GM12865 (cell line): ENCODE results near the gene TROAP.

Experiments
- DNase-seq: peaks from one replicate; pipeline ENCODE4 v3.0.0; 2010; ENCODE audit warnings: low read depth
- H3K4me3 ChIP-seq: 2 replicates; pipeline ENCODE4 v1.5.1; 2011; ENCODE audit warnings: mild to moderate bottlenecking, low read depth, low read length, control low read depth
- TF ChIP-seq, protein P1 (sequence below): IDR thresholded peaks from 2 replicates; pipeline ENCODE4 v1.5.1; 2011; ENCODE audit warnings: low read length, control low read depth, low read depth, inconsistent platforms; ENCODE audit not compliant: insufficient read depth; ENCODE audit errors: missing control alignments

The TROAP gene

GRCh38 chr12:49296034-49296835 is 26.8 kb upstream of the TROAP start:
- no peak overlapping the region for H3K4me3 ChIP-seq
- TF ChIP-seq, protein P1, sequence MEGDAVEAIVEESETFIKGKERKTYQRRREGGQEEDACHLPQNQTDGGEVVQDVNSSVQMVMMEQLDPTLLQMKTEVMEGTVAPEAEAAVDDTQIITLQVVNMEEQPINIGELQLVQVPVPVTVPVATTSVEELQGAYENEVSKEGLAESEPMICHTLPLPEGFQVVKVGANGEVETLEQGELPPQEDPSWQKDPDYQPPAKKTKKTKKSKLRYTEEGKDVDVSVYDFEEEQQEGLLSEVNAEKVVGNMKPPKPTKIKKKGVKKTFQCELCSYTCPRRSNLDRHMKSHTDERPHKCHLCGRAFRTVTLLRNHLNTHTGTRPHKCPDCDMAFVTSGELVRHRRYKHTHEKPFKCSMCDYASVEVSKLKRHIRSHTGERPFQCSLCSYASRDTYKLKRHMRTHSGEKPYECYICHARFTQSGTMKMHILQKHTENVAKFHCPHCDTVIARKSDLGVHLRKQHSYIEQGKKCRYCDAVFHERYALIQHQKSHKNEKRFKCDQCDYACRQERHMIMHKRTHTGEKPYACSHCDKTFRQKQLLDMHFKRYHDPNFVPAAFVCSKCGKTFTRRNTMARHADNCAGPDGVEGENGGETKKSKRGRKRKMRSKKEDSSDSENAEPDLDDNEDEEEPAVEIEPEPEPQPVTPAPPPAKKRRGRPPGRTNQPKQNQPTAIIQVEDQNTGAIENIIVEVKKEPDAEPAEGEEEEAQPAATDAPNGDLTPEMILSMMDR, result peak; percentile 81
- DNase-seq, result peak; percentile 61

- H3K4me3 ChIP-seq, result no peak overlapping the region
- TF ChIP-seq, protein P1, result no peak
- DNase-seq, result peak; percentile 63
These were observed 26.0 kb upstream of the TROAP start for GRCh38 chr12:49296836-49297694.

DNA sequence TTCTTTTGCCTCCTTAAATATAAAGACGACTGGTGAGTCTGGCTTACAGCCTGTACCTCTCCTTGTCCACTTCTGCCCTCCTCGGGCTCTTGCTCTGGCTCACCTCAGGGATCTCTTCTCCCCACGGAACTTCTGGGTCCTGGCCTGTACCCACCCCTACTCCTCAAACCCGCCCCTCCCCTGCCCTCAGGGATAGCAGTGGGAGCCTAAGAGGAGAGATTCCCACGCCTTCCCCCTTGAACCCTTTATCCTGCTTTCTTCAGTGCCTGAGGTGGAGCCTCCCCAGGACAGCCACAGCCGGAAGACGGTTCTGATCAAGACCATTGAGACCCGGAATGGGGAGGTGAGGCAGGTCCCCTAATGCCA is 25.4 kb upstream of the TROAP start:
- DNase-seq, result no peak
- no peak overlapping the region for H3K4me3 ChIP-seq
- TF ChIP-seq, protein P1, result no peak

- DNase-seq, result peak; percentile 26
- H3K4me3 ChIP-seq, result no peak overlapping the region
These were observed 24.9 kb upstream of the TROAP start for GRCh38 chr12:49298160-49298559.

DNA sequence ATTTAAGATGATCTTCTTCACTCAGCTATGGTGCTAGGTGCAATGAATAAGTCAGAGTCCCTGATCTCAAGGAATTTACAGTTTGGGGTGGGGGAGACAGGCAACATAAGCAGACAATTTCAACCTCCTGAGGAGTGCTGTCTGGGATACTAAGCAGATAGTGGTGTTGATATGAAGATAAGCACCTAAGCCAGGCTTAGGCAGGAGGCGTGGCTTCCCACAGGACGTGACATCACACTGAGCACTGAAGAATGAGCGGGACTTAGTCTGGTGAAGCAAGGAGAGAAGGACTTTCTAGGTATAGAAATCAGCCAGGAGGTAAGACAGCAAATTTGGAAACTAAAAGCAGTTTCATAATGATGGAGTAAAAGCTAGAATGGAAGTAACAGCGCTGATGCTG is 21.3 kb upstream of the TROAP start:
- H3K4me3 ChIP-seq, result no peak overlapping the region
- DNase-seq, result peak; percentile 28
- TF ChIP-seq, protein P1, result no peak

More at GRCh38 chr12:49298160-49298559, 24.9 kb upstream of the TROAP start:
- TF ChIP-seq, protein P1, result peak; percentile 36

DNA sequence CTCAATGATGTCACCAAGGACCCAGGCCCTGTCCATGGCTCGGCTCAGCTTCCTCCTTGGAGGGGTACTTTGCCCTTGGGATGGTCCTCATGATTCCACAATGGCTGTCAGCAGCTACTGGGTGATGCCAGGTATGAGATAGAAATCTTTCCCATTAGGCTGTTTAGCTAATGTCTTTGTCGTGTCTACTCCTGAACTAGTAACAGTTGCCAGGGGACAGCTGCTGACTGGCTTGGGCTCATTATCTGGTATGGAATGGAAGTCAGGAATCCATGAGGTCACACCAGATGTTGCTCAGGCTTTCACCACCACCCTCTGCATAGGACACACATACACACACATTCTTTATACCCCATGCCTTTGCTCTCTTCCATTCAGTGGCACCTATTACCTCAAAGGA is 18.9 kb upstream of the TROAP start:
- TF ChIP-seq, protein P1, result no peak
- no peak for DNase-seq

More for the DNA sequence above, 18.9 kb upstream of the TROAP start:
- no peak overlapping the region for H3K4me3 ChIP-seq
